NCI-H2227 treated with DMSO at 0.1 percent for 48 hours (cell line): ENCODE data around the gene FHIT.
"Not testable (repeated sequence)": the region's sequence is repeated elsewhere in the genome, so short reads cannot be mapped to it uniquely, and the experiment has no call there.

Experiments used
- DNase-seq: peaks from one replicate; lab custom pipeline; 2025; lab: John Stamatoyannopoulos, UW

FHIT gene

DNA sequence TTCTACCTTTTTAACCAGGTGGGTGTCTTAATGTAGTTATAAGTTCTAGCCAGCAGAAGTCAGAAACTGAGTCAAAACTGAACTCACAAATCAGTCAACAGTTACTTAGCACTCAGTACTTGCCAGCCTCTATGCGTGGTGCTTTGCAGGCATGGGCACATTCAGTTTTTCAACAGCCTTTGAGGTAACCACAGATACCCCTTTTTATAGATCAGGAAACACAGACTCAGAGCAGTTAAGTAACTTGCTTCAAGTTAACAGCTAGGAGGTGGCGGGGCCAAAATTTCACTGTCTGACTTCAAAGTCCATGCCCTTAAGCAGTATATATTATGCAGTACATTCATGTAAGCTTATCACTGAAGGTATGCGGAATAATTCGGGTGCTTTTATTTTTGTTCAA is 139.4 kb downstream of the FHIT start:
- no peak for DNase-seq

DNA sequence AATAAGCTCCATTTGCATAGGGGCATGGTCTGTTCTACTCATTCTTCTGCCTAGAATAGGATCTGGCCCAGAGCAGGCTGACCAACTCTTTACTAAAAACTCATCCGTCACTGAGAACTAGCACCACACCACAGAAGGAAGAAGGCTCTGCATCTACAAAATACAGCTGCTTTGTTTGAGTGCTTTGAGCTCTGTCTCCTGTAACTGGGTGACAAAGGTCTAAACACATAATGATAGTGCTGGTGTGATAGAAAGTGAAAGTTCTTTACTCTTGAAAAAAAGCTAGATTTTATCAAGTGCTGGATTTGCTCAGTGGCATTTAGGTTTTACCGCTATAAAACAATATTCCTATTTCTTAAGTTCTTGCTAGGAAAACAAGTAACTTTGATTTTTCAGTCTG is 140.7 kb downstream of the FHIT start:
- no peak for DNase-seq

DNA sequence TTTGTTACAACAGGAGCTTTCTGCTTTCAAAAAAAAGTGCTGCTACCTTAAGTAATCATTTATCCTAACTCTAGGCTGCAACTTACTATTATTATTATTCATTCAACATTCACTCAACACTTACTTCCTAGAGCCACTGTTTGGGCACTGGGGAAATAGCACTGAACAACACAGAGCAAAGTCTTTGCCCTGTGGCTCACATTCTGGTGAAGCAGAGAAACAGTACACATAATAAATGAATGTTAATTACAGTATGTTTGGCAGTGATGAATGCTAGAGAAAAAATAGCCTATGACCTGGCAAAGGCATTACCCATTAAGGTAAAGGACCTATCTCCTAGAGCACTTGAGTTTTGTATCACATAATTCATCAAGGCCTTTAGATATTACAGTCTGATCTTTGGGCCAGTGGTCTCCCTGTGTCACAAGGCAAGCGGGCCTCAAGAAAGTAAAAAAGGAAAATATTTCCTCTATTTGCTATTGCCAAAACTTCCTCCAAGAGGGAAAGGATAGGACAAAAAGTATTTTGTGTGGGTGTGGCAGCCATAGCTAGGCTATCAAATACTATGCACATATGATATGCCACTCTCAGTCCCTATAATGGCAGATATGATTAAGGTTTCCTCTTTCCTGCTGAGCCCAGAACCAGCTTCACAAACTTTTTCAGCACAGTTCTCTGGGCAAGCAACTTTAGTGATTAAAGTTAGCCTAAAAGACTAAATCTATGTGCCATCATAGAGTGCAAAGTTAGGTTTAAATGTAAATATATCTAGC is 142.8 kb downstream of the FHIT start:
- no peak for DNase-seq

DNA sequence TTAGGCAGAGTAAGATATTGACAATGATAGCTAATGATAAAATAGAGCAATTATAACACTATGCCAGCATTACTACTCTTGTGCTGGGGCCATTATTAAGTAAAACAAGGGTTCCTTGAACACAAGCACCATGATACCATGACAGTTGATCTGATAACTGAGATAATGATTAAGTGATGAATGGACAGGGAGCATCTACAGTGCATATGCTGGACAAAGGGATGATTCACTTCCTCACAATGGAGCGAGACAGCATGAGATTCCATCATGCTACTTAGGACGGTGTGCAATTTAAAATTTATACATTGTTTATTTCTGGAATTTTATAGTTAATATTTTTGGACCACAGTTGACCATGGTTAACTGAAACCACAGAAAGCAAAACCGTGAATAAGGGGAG is 156.6 kb downstream of the FHIT start:
- DNase-seq = no peak

DNA sequence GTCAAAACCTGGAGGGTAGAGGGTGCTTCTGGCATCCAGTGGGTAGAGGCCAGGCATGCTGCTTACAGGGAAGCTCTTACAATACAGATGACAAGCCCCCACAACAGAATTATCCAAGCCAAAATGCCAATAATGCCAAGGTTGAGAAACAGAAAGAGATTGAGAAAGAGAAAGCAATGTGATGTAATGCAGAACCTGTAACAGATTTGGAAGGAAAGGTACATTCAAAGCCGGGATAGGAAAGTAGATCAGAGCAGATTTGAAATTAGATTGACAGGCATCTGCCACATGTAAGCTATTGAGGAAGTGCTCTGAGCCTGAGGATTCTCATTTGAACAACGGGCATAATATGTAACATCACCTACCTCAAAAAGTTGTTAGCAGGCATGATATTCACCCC is 157.9 kb downstream of the FHIT start:
- DNase-seq = no peak

DNA sequence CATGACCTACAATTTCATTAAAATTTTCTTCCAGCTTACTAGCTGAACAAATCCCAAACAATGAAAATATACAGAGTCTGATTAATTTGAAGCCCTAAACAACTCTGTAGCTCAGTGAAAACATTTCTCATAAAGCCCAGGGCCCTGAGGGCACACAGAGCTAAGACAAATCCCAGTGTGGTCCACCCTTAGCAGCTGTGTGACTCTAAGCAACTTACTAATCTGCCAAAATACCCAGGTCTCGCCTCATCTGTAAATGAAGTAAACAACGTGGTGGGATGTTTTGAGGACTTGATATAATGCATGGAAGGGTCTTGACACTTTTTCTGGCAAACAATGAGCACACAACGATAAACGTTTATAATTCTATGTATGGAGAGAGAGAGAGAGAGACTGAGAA is 158.4 kb downstream of the FHIT start:
- no peak for DNase-seq

DNA sequence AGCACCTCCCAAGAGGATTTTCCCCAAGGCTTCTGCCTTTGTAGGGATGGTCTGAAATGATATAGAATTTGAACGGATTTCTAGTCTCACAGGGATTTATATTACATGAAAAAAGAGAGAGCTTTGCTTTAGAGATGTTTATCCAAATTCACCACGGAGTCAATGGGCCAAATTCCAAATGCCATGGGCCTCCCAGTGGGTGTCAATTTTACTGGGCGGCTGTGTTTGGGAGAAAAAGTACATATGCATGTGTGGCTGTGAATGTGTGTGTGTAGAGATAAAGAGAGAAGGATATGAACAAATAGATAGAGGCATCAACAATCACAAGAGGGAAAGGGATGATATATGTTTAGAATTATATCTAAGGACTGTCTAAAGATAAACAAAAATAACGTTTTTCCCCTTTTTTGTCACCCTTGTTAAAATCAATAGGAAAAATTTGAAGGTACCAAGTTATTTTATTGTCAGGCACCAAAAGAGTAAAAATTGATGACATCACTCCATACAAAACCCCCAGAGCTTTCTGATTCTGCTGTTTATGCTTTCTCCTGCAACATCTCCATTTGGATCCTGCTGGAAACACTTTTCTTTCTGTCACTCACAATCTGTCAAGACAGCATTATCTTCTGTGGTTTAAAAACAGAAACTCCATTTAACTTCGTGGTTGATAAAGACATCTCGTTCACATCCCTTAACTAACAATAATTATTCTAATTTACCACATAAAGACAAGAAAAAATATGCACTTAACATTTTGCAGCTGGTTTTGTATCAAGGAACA is 160.7 kb downstream of the FHIT start:
- no peak for DNase-seq

DNA sequence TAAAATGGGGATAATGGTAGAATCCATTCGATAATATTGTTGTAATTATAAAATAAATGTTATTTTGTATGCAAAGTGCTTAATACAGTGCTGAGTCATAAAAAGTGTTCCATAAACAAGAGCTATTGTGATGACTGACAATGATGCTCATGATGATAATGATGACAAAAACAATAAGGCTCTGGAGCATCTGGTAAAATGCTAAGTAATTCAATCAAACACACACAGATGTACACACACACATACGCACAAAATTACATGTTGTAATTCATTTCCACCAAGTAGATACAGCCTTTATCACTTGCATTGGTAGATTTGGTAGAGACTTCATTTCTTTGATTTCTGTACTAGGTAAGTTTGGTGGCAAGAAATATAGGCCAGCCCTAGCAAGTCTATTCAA is 163.8 kb downstream of the FHIT start:
- DNase-seq = no peak

DNA sequence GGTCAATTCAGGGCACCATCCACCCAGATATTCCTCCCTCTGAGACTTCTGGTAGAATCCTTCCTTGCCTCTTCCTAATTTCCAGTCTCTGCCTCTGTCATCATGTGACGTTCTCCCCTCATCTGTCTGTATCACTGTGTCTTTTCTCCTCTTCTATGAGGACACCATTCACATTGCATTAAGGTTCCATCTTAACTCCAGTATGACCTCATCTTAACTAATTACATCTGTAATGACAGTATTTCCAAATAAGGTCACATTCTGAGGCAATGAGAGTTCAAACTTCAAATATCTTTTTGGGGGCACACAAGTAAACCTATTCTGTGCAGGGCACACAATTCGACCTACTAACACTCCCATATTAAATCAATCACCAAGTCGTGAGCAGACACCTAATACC is 169.7 kb downstream of the FHIT start:
- no peak for DNase-seq

DNA sequence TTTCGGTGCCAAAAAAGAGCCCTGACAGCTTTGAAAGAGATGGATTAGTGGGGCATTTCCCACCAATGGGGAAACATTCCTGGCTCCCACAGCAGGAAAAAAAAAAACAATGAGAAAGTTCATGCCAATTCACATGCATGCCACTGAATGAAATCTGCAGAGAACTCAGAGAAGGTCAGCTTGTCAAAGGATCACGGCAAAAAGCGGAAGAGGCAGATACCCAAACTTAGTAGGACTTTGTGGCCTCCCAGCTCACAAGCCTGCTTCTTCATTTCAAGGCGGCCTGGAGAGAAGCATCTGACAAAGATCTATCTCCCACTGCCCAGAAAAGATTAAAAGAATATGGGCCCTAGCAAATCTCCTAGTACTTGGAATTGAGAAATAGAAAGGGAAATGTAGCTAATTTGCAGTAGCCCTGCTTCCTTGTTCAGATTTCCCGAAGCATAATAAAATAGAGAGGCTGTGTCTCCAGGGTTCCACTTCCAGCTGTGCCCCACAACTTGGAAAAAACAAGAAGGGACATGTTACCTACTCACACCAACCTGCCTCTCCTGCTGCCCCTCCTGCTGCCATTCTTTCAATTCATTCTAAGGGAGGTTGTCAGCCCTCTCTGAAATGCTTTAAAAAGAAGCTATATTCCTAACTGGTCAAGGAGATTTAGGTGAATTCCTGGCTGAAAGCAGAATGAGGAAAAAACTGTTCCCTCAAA is 170.4 kb downstream of the FHIT start:
- no peak for DNase-seq

DNA sequence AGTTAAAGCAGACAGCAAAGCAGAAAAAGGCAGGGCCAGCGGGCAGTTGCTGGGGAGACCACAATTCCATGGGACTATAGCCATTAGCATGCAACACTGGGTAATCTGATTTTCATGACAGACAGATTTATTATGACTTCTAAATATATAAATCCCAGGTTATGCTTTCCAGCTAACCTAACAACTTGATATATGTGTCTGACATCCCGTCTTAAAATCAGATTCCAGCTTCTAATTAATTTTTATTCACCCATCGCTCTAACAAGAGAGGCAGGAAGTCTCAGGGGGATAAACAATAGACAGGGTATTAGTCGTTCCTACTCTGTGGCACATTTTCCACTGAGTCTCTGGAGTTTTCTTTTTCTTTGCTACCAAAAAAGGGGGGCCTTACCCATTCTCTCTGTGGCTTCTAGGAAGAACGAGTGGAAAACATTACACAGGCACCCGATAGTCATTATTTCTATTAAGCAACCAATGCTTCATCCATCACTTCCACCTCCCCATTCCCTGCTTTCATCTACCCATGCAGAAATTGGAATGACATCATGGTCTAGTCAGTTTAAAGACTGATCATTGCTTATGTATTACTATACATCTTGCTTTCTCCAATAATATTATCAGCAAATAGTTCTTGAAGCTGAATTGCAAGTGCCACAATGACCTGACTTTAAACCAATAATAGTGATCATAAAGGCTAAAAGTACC is 173.1 kb downstream of the FHIT start:
- no peak for DNase-seq

DNA sequence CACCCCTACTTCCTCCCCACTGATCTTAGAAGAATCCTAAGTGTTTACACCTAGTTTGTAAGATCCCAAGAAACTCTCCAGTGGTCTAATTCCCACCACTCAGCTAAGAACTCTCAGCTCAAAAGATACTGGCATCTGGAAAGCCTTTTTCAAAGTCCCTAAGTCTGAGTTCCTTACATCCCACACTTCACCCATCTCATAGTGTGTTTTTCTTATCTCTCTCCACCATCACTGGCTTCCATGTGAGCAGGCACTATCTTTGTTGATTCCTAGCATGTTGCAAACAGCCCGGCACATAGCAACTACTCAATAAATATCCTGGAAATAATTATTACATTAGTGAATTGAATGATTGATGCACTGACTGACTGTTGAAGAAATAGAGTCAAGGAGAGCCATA is 173.7 kb downstream of the FHIT start:
- no peak for DNase-seq

DNA sequence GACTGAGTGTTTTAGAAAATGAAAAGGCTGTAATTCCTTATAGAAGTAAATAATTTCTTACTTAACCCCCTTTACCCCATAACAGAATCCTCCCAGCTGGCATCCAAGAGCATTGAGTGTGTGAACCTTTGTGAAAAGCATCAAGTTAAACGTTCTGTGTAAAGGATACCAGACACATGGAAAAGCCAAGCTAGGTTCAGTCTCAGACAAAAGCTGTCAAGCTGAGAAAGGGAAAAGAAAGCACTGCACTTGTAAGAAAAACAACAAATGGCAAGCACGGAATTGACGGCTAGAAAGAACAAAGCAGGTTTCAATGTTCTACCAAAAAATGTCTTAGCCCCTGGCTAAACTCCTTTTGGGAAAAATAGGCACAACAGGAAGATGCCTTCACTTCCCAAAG is 176.5 kb downstream of the FHIT start:
- DNase-seq = no peak

DNA sequence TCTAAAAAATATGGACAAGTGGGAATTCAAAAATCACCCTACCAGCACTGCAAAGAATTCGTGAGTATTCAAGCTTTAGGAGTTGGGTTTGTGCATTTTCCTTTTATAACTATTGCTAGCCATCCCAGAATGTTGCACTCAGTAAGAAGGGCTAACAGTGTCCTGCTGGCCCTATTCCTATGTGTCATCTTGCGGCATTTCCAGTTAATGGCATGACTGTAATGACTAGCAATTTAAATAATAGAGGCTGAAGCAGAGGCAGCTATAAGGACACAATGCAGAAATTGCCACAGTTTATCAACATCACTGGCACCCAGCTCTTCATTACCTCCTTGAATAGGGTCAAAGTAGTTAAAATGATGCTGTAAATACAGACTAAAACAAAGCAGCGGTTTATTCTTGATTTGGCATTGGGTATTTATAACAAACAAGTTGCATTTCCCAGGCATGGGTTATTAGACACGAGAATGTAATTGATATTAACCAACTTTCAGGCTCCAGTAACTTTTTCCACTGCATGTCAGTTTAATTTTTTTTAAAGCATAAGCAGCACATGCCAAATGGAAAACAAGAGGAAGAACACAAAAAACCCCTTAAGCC is 177.6 kb downstream of the FHIT start:
- DNase-seq = peak; percentile 12

DNA sequence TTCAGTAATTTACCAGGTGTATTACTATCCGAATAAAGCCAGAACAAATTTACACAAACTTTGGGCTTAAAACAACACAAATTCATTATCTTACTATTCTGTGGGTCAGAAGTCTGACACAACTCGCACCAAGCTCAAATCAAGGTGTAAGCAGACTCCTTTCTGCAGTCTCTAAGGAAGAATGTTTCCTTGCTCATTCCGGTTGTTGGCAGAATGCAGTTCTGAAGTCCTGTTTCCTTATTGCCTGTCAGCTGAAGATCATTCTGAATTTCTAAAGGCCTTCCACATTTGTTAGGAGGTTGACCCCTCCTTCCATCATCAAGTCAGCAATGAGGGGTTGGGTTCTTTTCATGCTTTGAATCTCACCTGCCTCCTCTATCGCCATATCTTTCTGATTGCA is 183.2 kb downstream of the FHIT start:
- no peak for DNase-seq

DNA sequence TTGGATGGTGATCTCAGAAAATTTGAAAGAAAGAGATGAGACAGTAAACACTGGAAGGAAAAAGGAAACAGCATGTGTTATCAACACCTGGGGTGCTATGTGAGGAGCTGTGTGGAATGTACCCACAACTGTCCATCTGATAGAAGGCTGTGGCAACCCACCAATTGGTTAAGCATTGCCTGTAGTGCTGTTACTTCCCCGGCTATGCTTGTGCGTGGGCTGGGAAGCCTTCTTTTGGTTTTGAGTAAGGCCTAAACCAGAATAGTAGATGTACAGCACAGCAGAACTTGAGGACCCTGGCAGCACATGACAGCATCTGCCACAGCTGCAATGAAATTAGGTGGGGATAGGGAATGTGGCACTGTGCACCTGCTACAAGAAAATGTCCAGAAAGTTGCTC is 184.5 kb downstream of the FHIT start:
- no peak for DNase-seq

DNA sequence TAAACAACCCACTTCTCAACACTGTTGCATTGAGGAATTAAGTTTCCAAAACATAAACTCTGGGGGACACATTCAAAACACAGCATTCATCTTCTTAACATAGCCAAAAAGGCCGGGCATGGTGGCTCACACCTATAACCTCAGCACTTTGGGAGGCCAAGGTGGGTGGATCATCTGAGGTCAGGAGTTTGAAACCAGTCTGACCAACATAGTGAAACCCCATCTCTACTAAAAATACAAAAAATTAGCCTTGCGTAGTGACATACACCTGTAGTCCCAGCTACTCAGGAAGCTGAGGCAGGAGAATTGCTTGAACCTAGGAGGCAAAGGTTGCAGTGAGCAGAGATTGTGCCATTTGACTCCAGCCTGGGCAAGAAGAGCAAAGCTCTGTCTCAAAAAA is 185.0 kb downstream of the FHIT start:
- DNase-seq = not testable (repeated sequence)

DNA sequence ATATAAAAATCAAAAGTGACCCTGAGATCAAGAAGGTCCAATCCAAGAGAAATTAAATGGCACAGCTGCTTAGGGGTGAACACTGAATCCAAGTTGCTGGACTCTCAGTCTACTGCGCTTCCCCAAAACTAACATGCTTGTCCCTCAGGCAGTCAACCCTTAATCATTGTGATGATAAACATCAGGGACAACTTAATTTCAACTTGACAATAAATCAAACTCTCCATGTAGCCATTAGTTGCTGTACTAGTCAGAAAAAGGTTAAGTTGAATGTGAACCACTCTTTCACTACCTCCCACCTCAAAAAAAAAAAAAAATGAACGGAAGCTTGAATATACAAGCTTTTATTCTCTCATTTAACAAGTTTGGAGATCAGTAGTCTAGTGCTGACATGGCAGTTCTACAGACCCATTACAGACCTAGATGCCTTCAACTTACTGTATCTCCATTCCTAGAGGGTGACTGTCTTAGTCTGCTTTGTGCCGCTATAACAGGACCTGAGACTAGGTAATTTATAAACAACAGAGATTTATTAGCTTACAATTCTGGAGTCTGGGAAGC is 185.7 kb downstream of the FHIT start:
- no peak for DNase-seq

DNA sequence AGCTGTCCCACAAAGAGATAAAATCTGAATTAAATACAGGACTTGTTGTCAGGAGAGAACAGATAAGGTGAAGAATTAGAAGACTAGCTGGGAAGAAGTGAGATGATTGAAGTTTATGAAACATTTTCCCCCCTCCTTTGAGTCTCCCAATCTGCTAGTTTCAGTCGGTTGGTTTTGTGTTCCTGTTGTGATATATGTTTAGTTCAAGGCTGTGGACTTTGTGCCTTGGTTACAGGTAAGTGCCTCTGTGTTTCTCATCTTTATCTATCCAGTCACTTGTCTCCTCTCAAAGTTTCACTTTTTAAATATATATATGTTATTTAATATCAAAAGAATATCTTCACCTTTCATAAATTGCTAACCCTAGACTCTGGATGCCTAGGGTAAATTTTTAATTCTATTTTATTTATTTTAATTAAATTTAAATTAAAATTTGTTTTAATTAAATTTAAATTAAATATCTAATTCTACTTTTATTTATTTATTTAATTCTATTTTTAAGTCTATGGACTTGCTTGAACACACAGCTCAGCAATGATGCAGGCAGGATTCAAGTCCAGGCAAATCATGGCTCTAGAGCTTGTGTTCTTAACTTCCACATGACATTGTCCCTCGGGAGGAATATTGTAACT is 190.0 kb downstream of the FHIT start:
- DNase-seq = no peak

DNA sequence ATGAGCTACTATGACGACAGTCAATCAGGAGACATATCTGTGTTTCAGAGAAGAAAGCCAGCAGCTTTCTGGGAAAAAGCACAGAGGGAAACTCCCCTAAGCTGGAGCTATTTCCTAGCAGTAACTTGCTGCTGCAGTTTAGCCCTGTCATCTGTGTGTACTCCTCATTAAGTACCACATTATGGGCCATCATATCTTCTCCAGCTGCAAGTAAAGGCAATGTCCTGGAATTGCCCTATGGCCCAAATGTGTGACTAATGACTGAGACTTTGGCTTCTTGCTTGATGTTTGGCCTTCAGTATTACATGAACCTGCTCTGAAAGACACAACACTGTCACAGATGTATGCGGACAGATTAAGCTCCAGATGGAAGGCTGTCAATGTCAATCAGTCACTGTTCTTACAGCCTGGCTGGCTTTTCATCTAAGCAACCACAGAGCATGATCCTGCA is 190.8 kb downstream of the FHIT start:
- DNase-seq = no peak

DNA sequence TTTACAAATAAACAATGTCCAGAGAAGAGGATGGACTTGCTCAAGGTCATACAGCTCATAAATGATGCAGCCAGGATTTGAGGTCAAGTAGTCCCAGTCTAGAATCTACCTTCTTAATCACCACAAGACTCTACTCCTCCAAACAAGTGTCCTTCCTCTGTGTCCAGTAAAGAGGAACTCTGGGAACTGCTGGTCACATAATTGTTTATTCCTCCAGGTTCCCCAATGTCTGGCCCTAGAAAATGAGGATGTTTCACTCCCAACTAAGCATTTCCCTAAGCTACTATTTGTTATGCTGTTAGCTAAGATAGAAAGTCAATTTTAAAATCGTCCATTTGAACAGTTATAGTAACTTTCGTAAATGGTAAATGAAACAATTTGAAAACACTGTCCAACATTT is 192.4 kb downstream of the FHIT start:
- DNase-seq = no peak
